SH-SY5Y (cell line): ENCODE results near the gene PPOX.

Experiments
- GATA2 ChIP-seq: IDR thresholded peaks from 2 replicates; pipeline ENCODE4 v1.6.1; 2011; ENCODE audit warnings: mild to moderate bottlenecking, low read depth, low read length
- GATA3 ChIP-seq: IDR thresholded peaks from 2 replicates; pipeline ENCODE4 v1.6.1; 2011; ENCODE audit warnings: low read depth, mild to moderate bottlenecking, low read length, moderate library complexity

- TF ChIP-seq GATA2 (no peak), GATA3 (no peak)
These were observed 51.6 kb downstream of the PPOX start for GRCh38 chr1:161217831-161218230.
